HG03066 (cell line): ENCODE results near the gene MREG.
A peak's percentile ranks its signal among the peaks of the same experiment; 100 is the strongest.
"Not testable (repeated sequence)": the region's sequence is repeated elsewhere in the genome, so short reads cannot be mapped to it uniquely, and the experiment has no call there.

Experiments
- ATAC-seq: cut with Tn5 transposase; IDR thresholded peaks from one replicate; pipeline ENCODE4 v1.9.1; 2021; ENCODE audit warnings: low read depth; ENCODE audit not compliant: unreplicated experiment

The MREG gene

DNA sequence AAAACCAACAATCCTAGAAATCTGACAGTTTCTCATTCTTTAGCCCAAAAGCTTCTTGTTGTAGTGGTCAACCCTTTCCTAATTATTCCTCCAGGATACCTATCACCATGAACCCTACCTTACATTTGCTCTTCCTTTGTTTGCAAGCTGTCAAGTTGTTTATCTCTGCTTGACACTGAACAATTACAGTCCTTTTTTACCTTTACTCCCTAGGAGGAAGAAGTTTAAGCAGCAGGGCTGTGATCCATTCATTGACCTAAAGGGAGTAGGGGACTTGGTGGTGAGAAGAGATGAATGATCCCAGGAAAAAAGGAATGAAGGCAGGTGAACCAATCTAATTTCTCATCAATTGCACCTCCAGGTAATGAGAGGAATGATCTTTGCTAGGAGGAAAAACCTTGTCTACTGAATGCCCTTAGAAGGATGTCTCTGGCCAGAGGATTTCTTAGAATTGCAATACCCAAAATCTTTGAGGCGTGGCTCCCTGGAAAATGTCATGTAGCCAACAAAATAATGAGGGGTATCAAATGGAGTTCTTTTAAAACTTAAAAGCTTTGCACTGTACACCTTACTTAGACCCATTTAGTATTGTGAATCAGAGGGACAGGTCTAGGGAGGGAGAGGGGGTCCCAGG lies 47.7 kb downstream of the MREG start:
- no peak for ATAC-seq

- no peak for ATAC-seq
Observed at GRCh38 chr2:215961981-215962380, 51.4 kb downstream of the MREG start.

DNA sequence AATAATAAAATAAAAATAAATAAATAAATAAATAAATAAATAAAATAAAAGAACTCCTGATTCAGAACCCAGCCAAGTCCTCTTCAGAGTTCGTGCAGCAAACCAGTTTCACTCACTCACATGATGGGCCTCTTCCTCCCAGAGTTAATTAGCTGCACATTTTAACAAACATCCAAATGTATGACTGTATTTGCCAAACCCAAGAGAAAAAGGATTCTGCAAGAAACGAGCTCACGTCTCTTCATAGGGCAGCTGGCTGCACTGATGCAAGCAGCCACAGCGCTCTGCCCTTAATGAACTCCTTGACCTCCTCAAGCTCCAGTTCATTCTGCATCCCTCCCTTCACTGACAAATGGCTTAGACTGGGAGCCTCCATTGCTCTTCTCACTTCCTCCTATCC lies 55.1 kb downstream of the MREG start:
- no peak for ATAC-seq

DNA sequence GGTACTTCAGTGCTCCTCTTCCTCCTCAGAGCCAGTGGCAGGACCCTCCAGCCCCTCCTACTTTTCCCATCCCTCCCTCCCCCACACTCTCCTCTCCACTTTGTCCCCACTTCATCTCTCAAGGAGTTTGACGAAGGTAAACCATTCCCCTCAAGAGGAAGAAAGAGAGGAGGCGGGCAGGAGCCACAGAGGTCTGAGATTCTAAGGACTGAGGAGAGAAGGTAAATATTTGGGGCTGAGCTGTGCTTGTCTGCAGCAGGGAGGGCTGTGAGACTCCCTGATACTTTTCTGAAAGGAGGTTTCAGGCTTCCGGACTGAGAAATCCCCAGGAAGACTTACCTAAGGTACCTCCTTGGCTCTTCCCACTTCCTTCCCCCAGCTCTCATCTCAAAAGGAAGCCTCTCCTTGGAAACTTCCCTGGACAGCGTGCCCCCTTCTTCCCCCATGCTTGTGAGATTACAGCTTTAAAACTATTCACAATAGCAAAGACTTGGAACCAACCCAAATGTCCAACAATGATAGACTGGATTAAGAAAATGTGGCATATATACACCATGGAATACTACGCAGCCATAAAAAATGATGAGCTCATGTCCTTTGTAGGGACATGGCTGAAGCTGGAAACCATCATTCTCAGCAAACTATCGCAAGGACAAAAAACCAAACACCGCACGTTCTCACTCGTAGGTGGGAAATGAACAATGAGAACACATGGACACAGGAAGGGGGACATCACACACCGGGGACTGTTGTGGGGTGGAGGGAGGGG lies 55.8 kb downstream of the MREG start:
- not testable (repeated sequence) for ATAC-seq

DNA sequence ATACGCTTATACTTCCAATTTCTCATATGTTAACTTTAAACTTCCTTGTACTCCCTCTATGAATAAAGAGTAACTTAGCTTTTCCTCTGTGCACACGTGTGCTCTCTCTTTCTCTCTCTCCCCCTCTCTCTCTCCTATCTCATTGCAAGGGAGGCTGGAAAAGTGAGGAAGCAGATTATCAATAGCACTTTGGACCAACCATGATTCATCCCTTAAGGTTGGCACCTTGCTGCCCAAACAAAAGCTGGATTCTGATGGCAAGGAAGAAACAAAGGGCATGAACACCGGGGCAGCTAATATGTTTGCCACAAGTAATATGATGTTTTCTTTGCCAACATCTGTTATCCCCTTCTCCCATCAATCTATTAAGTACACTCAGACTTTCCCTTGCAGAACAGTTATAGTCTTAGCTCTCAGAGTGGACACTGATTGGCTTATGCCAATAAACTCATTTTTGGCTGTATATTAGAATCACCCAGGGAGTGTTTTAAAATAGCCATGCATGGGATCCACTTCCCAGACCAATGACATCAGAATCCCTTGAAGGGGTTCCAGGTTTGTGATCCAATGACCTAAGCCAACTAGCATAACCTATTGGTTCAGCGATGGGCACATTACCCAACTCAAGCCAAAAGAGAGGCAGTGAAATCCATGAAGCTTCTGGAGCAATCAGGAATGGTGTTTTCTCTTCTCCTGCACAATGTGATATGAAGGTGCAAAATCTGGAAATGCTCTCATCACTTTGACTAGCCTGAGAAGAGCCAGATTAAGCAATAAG lies 60.3 kb downstream of the MREG start:
- ATAC-seq: no peak

DNA sequence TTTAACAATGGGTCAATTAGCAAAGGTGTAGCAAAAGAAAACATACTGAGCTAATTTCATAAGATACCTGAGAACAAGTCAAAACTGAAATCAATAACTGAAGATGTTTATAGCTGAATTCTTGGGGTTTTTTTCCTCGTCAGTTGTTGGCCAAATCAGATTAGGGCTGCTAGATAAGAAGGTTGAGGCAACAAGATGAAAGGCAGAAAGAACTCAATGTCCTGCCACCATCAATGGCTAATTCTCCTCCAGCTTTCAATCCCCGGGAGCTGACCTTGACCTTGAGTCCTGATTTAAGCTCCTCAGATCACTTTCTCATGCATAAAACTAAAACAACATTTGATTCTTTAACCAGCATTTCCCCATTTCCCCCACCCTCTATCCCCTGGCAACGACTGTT lies 61.8 kb downstream of the MREG start:
- no peak for ATAC-seq

GRCh38 chr2:215949991-215950404 lies 63.4 kb downstream of the MREG start:
- ATAC-seq: peak; percentile 91

GRCh38 chr2:215948051-215948450 lies 65.3 kb downstream of the MREG start:
- no peak for ATAC-seq

- ATAC-seq: no peak
Observed at GRCh38 chr2:215946586-215946985, 66.8 kb downstream of the MREG start.

DNA sequence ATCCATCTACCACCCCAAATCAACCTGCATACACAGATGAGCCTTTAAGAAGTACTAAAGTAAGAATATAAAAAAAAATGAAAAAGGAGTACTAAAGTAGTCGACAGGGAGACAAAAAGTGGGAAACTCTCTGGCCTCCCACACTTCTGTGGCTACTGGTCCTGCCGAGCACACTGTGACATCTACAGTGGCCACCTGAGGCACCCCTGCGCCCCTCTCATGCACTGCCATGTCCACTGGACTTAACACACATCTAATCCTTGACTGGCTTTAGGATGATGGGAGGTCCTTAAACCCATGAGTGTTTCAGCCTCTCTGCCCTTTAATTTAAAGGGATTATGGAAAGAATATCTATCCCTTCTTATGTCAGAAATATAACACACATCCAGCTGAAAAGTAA lies 71.2 kb downstream of the MREG start:
- ATAC-seq: no peak

- no peak for ATAC-seq
Observed at GRCh38 chr2:215941726-215942125, 71.6 kb downstream of the MREG start.

GRCh38 chr2:215940645-215941184 lies 72.6 kb downstream of the MREG start:
- ATAC-seq: no peak

DNA sequence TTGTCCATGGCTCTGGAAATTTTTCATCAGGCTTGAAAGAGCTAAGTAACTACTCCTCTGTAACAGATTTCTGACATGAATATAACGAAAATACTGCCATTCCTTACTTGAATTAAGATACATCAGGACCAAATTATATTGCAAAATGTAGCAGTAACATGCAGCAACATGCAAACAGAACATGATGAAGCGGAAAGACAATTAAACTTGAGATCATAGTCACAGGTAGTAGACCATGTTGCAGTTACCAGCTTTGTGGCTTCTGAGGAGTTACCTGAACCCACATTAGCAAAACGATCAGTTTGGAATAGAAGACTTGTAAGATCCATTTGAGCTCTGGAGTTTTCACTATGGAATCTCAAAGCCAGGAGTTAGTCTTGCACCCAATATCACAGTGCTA lies 76.2 kb downstream of the MREG start:
- no peak for ATAC-seq

GRCh38 chr2:215933151-215933550 lies 80.2 kb downstream of the MREG start:
- no peak for ATAC-seq

DNA sequence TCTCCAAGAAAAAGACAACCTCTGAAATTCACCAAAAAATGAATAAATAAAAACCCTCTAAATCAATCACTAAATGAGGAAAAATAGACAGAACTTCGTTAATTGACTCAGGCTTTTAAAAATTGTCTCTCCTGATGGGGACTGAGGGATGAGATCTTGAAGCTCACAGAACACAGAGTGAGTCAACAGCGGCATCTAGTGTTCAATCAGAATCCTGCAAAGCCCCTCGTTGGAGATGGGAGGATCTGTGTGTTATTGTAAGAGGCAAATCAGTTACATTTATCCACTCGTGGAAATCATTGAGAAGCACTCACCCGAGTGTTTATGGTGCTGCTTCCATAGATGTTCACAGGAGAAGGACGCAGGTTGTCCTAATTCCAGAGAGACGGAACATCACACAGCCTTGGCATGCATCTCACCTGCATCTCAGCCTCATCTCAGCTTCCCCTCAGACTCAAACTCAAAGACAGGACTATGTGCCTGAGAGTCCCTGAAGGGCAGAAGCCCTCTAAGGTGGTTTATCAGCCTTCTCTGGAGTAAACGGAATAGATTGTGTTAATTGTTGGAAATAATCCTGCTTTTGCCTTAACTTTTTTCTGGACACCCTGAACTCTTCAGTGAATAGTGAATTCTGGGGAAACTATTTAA lies 82.0 kb downstream of the MREG start:
- ATAC-seq: peak; percentile 91

GRCh38 chr2:215930505-215931253 lies 82.7 kb downstream of the MREG start:
- ATAC-seq: no peak

DNA sequence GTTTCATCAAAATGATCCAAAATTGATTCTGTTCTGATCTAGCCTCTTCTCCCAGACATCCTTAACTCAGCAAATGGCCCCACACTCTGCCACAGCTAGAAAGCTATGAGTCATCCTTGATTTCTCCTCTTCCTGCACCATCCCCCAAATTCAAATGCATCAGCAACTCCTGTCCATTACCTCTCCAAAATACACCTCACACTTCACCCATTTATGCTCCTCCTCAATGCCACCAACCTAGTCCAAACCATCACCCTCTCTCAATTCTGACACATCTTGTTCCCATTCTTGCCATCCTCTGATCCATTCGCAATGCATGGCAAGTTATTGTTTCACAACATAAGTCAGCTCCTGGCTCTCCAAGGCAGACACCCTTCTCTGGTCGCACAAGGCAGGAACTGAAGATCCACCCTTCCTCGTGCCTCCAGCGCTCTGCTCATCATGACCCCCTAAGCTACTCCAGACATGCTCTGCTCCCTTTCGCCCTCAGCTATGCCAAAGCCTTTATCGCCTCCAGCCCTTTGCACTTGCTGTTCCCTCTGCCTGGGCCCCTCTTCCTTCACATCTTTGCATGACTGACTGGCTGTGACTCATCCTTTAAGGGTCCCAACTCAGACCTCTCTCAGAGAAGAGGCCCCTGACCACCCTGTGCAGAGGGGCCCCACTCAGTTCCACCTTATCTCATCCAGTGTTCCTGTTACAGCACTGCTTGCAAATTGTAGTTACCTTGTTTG lies 83.6 kb downstream of the MREG start:
- ATAC-seq: no peak

- no peak for ATAC-seq
Observed at GRCh38 chr2:215928086-215928485, 85.3 kb downstream of the MREG start.

DNA sequence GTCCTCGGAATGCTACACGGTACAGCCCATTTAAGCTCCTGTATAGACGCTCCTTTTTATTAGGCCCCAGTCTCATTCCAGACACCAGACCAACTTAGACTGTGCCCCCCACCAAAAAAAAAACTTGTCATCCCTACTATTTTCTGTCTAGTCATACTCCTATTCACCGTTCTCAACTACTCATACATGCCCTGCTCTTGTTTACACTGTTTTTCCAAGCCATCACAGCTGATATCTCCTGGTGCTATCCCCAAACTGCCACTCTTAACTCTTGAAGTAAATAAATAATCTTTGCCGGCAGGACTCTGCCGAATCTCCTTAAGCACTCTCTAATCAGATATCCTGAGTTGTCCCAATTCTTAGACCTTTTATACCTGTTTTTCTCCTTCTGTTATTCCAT lies 86.4 kb downstream of the MREG start:
- ATAC-seq: not testable (repeated sequence)
